ENCODE data around the gene TM9SF1. TPM values are rescaled to one million over a fixed set of nuclear protein-coding genes. Genes with fewer than 3 reads are reported as not detected.
A peak's percentile ranks its signal among the peaks of the same experiment; 100 is the strongest.

TM9SF1 gene
- total and polyA plus RNA-seq, 2 of the 13 experiments (the other 11 are each of a cell fraction or from before 2014, with no cell fraction given): 83.2 to 110 TPM

- peak; percentile 89; the same call in 1 of the 2 replicates for TF ChIP-seq ZNF280D (CRISPR knock-in tag; IDR thresholded peaks at IDR 0.05)
- TF ChIP-seq FUBP1 (CRISPR knock-in tag; IDR thresholded peaks at IDR 0.05; ENCODE audit: borderline replicate concordance): 0 out of 2 replicates have a peak, but pooled peaks have one; percentile 8
- TF ChIP-seq, protein P1, sequence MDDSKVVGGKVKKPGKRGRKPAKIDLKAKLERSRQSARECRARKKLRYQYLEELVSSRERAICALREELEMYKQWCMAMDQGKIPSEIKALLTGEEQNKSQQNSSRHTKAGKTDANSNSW (CRISPR knock-in tag; IDR thresholded peaks at IDR 0.05; ENCODE audit: borderline replicate concordance): peak; percentile 37; the same call in 1 of the 2 replicates
These were observed 47.3 kb downstream of the TM9SF1 start (continued) for GRCh38 chr14:24147761-24148428.
